ENCODE data around the gene CRELD2.
A peak's percentile ranks its signal among the peaks of the same experiment; 100 is the strongest.

The CRELD2 gene

GRCh38 chr22:49894322-49895054, 23.9 kb upstream of the CRELD2 start:
- peak; percentile 14 for DNase-seq (ENCODE audit: low read depth)
- no peak for TF ChIP-seq CTCF (IDR thresholded peaks at IDR 0.05; ENCODE audit: insufficient read depth, low read depth, low read length, missing control alignments)
- H3K4me3 ChIP-seq (ENCODE audit: low read length), result no peak overlapping the region

DNA sequence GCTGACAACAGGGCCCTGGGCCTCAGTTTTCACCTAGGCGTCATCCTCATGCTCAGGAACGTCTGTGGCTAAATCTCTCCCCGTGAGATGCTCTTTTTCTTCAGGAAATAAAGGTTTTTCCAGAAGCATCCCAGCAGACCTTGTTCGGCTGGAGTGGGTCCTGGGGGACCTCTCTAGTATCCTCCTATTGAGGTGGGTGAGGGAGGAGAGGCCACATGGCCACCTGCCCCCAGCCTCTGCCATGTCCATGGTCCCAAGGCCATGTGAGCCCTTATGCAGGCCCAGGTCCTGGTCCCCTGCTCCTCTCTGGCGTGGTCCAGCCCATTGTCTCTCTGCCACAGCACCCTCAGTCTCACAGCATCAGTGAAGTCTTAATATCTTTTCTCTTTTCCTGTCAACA, 22.2 kb upstream of the CRELD2 start:
- no peak for DNase-seq (ENCODE audit: low read depth)
- no peak overlapping the region for H3K4me3 ChIP-seq (ENCODE audit: low read length)
- TF ChIP-seq CTCF (IDR thresholded peaks at IDR 0.05; ENCODE audit: insufficient read depth, low read depth, low read length, missing control alignments), result no peak

GRCh38 chr22:49897015-49897684, 21.3 kb upstream of the CRELD2 start:
- no peak for DNase-seq (ENCODE audit: low read depth)
- TF ChIP-seq CTCF (IDR thresholded peaks at IDR 0.05; ENCODE audit: insufficient read depth, low read depth, low read length, missing control alignments), result no peak
- H3K4me3 ChIP-seq (ENCODE audit: low read length), result no peak overlapping the region

DNA sequence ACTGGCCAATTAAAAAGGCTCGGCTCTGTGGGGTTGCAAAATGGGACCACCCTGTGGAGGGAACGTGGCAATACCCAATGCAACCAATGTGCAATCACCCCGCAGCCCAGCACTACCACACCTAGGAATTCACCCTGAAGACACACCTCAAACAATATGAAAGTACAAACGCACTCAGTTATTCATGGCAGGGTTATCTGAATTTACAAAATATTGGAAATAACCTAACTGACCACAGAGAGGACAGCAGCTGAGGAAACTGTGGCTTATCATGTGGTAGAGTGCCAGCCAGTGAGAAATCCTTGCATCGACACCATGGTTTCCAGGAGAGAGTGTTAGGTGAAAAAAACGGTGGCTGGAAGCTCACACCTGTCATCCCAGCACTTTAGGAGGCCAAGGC, 18.9 kb upstream of the CRELD2 start:
- TF ChIP-seq CTCF (IDR thresholded peaks at IDR 0.05; ENCODE audit: insufficient read depth, low read depth, low read length, missing control alignments), result no peak
- H3K4me3 ChIP-seq (ENCODE audit: low read length), result no peak overlapping the region
- DNase-seq (ENCODE audit: low read depth), result no peak

DNA sequence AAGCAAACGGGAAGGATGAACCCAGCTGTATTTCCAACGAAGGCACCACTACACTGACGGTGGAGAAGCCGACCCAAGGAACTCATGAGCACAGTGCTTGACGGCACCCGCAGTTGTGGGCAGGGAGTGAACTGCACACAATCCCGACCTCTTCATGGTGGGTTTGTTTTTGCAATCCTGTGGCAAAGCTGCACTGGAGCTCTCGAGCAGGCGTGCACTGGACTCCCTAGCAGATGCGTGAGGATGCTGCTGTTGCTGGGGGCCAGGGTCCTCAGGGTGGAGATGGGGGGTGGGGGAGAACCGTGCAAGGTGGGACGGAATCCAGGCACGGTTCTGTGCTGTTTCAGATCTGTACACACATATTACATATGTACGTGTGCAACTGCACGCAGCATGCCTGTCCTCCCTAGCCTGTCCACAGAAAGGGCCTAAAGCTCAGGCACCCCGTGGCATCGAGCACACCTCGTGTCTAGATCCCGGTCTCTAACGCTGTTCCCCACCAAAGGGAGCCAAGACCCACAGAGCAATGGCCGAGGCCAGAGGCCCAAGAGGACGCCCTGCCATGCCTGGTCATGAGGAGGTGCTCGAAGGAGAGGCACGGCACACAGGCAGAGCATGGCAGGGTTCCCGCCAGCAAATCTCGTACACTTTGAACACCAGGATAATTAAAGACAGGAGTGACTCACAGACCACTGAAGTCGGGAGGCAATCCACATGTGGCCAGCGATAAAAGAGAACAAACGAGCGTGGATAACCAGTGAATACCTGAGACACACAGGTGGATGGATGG, 17.8 kb upstream of the CRELD2 start:
- no peak for TF ChIP-seq CTCF (IDR thresholded peaks at IDR 0.05; ENCODE audit: insufficient read depth, low read depth, low read length, missing control alignments)
- H3K4me3 ChIP-seq (ENCODE audit: low read length), result no peak overlapping the region
- no peak for DNase-seq (ENCODE audit: low read depth)

- no peak for TF ChIP-seq CTCF (IDR thresholded peaks at IDR 0.05; ENCODE audit: insufficient read depth, low read depth, low read length, missing control alignments)
- no peak for DNase-seq (ENCODE audit: low read depth)
Measured at GRCh38 chr22:49901457-49901856, 17.0 kb upstream of the CRELD2 start.

More at GRCh38 chr22:49901457-49901856, 17.0 kb upstream of the CRELD2 start:
- H3K4me3 ChIP-seq (ENCODE audit: low read length), result no peak overlapping the region
